ENCODE data around the gene EIF3D. TPM values are rescaled to one million over a fixed set of nuclear protein-coding genes. Genes with fewer than 3 reads are reported as not detected.

The EIF3D gene
- total RNA-seq, 6 donors from 2014 or later = 125 to 202 (median 142) TPM

- Histone ChIP-seq H3K27me3 (no peaks in the 10 kb centered on the region), H3K9me3 (no peaks in the 10 kb centered on the region), H3K27ac (no peak overlapping the region), H3K4me3 (no peak overlapping the region), H3K36me3 (no peaks in the 10 kb centered on the region), H3K4me1 (no peaks in the 10 kb centered on the region)
- 22 to 38% methylated on average over 1 of the region's 1 CpG for WGBS, 2 donors
- no peak for DNase-seq
- TF ChIP-seq POLR2A (IDR thresholded peaks at IDR 0.05) (no peak), POLR2AphosphoS5 (IDR thresholded peaks at IDR 0.05) (no peak), EP300 (IDR thresholded peaks at IDR 0.05) (no peak), CTCF (IDR thresholded peaks at IDR 0.05) (no peak)
- ATAC-seq (ENCODE audit: low FRiP score in 2 of 2) = peak in 1 of 2 donors; percentile 46
Observed at GRCh38 chr22:36552289-36552688, 23.3 kb upstream of the EIF3D start.

DNA sequence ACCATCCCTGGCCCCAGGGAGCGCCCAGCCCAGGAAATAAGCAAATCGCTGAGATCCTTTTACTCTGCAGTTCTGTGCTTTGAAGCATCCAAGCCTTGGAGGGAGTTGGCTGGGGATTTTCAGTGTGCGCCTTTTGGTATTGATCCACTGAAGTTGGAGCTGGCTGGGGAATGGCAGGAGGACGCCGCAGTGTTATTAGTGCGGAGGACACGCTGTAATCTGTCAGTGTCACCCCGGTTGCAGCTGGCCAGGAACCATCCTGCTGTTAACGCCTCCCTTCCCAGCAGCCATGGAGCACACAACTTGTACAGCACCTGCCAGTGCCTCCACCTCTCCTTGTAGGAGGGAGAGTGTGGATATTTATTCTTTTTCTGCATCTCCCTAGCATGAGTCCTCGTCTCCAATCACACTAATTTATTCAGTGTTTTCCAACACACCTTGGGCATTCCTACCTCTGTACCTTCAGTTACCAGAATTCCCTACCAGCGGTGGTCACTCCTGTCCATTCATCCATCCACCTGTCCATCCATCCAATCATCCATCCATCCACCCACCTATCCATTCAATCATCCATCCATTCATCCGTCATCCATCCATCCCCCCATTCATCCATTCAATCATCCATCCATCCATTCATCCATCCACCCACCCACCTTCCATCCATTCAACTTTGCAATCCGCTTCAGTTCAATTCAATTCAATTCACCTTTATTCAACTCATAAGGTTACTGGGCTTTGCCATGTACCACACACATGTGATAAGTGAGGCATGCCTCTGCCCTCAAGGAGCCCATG, 21.9 kb upstream of the EIF3D start:
- DNase-seq = no peak
- Histone ChIP-seq H3K4me3 (no peak overlapping the region), H3K27me3 (no peaks in the 10 kb centered on the region), H3K27ac (no peak overlapping the region), H3K36me3 (no peaks in the 10 kb centered on the region), H3K9me3 (no peaks in the 10 kb centered on the region), H3K4me1 (no peaks in the 10 kb centered on the region)
- no peak for TF ChIP-seq POLR2AphosphoS5 (IDR thresholded peaks at IDR 0.05)
- no peak for TF ChIP-seq CTCF (IDR thresholded peaks at IDR 0.05)
- TF ChIP-seq EP300 (IDR thresholded peaks at IDR 0.05) = no peak
- TF ChIP-seq POLR2A (IDR thresholded peaks at IDR 0.05) = no peak
- 58 to 68% methylated on average over 12 to 13 of the region's 13 CpGs for WGBS, 2 donors
- ATAC-seq (ENCODE audit: low FRiP score in 2 of 2) = no peak

GRCh38 chr22:36549033-36549432, 20.1 kb upstream of the EIF3D start:
- Histone ChIP-seq H3K36me3 (no peaks in the 10 kb centered on the region), H3K27me3 (no peaks in the 10 kb centered on the region), H3K27ac (no peak overlapping the region), H3K9me3 (no peaks in the 10 kb centered on the region), H3K4me1 (no peaks in the 10 kb centered on the region), H3K4me3 (no peak overlapping the region)
- no peak for ATAC-seq (ENCODE audit: low FRiP score in 2 of 2)
- TF ChIP-seq POLR2AphosphoS5 (IDR thresholded peaks at IDR 0.05) = no peak
- no peak for TF ChIP-seq CTCF (IDR thresholded peaks at IDR 0.05)
- no peak for TF ChIP-seq POLR2A (IDR thresholded peaks at IDR 0.05)
- no peak for TF ChIP-seq EP300 (IDR thresholded peaks at IDR 0.05)
- WGBS, 2 donors = 53 to 60% methylated on average over 5 of the region's 5 CpGs
- no peak for DNase-seq

- DNase-seq (peak in 1 of 2 donors; percentile 58), ATAC-seq (ENCODE audit: low FRiP score in 2 of 2) (peak; percentile 32 to 38)
- Histone ChIP-seq H3K4me1 (no peaks in the 10 kb centered on the region), H3K27ac (no peak overlapping the region), H3K27me3 (no peaks in the 10 kb centered on the region), H3K4me3 (no peak overlapping the region), H3K36me3 (no peaks in the 10 kb centered on the region), H3K9me3 (no peaks in the 10 kb centered on the region)
- 45 to 57% methylated on average over 10 to 13 of the region's 14 CpGs for WGBS, 2 donors
- TF ChIP-seq POLR2AphosphoS5 (IDR thresholded peaks at IDR 0.05) (no peak), EP300 (IDR thresholded peaks at IDR 0.05) (no peak), CTCF (IDR thresholded peaks at IDR 0.05) (no peak), POLR2A (IDR thresholded peaks at IDR 0.05) (no peak)
Observed at GRCh38 chr22:36548606-36549005, 19.6 kb upstream of the EIF3D start.

DNA sequence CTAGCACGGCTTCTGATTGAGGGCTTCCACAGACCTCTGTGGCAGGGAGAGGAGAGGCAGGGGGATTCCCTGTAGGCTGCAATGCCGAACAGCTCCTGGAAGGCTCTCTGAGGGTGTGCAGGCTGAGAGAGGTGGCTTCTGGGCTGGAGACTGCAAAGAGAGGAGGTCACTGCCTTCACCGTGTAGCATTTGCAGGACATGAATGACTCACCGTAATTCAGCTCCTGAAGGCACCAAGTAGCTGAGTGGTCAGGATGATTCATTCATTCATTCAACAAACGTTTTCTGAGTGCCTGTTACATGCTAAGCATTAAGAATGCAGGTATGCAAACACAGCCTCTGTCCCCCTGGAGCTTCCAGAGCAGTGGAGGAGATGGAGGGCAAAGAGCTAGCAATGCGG, 18.0 kb upstream of the EIF3D start:
- Histone ChIP-seq H3K27me3 (no peaks in the 10 kb centered on the region), H3K9me3 (no peaks in the 10 kb centered on the region), H3K36me3 (no peaks in the 10 kb centered on the region), H3K4me1 (no peaks in the 10 kb centered on the region), H3K4me3 (no peak overlapping the region), H3K27ac (no peak overlapping the region)
- DNase-seq = no peak
- TF ChIP-seq EP300 (IDR thresholded peaks at IDR 0.05) = no peak
- TF ChIP-seq POLR2AphosphoS5 (IDR thresholded peaks at IDR 0.05) = no peak
- TF ChIP-seq CTCF (IDR thresholded peaks at IDR 0.05) = no peak
- TF ChIP-seq POLR2A (IDR thresholded peaks at IDR 0.05) = no peak
- 51 to 61% methylated on average over 5 to 6 of the region's 6 CpGs for WGBS, 2 donors
- no peak for ATAC-seq (ENCODE audit: low FRiP score in 2 of 2)

All from upper lobe of left lung (tissue), 6 donors.